GM12891 (cell line): ENCODE measurements around the gene TTLL7. TPM values are rescaled to one million over a fixed set of nuclear protein-coding genes. Genes with fewer than 3 reads are reported as not detected.

Experiments
- DNase-seq: peaks from one replicate; pipeline ENCODE4 v3.0.0; 2011; ENCODE audit warnings: low spot score; ENCODE audit not compliant: insufficient read length
- FAIRE-seq: peaks from 2 replicates; lab custom pipeline; 2011; peaks lifted over from hg19 to GRCh38; lab: Jason Lieb, UNC
- PAX5 ChIP-seq: IDR thresholded peaks from 2 replicates; pipeline ENCODE4 v1.6.1; 2011; ENCODE audit warnings: low read length, moderate library complexity, mild to moderate bottlenecking; ENCODE audit not compliant: insufficient read depth, severe bottlenecking
- POLR2A ChIP-seq: IDR thresholded peaks from 2 replicates; pipeline ENCODE4 v1.6.1; 2011; ENCODE audit warnings: low read depth, low read length, control low read depth
- POLR2AphosphoS5 ChIP-seq: IDR thresholded peaks from 2 replicates; pipeline ENCODE4 v1.6.1; 2011; ENCODE audit warnings: low read depth, low read length, control low read depth
- POU2F2 ChIP-seq: IDR thresholded peaks from 2 replicates; pipeline ENCODE4 v1.6.1; 2011; ENCODE audit warnings: low read depth, mild to moderate bottlenecking, control low read depth, low read length, moderate library complexity
- SPI1 ChIP-seq: IDR thresholded peaks from 2 replicates; pipeline ENCODE4 v1.6.1; 2011; ENCODE audit warnings: low read depth, low read length, control low read depth
- TAF1 ChIP-seq: IDR thresholded peaks from 2 replicates; pipeline ENCODE4 v1.6.1; 2011; ENCODE audit warnings: low read depth, low read length, control low read depth
- polyA plus RNA-seq: library from polyadenylated mRNA; unstranded; fragments of >200 nt; gene quantifications from one replicate; pipeline ENCODE4 v1.2.1, GENCODE V29; 2012; ENCODE audit warnings: low read depth, missing spikeins, inconsistent platforms; ENCODE audit not compliant: missing spikeins

Gene TTLL7, protein sequence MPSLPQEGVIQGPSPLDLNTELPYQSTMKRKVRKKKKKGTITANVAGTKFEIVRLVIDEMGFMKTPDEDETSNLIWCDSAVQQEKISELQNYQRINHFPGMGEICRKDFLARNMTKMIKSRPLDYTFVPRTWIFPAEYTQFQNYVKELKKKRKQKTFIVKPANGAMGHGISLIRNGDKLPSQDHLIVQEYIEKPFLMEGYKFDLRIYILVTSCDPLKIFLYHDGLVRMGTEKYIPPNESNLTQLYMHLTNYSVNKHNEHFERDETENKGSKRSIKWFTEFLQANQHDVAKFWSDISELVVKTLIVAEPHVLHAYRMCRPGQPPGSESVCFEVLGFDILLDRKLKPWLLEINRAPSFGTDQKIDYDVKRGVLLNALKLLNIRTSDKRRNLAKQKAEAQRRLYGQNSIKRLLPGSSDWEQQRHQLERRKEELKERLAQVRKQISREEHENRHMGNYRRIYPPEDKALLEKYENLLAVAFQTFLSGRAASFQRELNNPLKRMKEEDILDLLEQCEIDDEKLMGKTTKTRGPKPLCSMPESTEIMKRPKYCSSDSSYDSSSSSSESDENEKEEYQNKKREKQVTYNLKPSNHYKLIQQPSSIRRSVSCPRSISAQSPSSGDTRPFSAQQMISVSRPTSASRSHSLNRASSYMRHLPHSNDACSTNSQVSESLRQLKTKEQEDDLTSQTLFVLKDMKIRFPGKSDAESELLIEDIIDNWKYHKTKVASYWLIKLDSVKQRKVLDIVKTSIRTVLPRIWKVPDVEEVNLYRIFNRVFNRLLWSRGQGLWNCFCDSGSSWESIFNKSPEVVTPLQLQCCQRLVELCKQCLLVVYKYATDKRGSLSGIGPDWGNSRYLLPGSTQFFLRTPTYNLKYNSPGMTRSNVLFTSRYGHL
- 0.58 TPM for polyA plus RNA-seq

DNA sequence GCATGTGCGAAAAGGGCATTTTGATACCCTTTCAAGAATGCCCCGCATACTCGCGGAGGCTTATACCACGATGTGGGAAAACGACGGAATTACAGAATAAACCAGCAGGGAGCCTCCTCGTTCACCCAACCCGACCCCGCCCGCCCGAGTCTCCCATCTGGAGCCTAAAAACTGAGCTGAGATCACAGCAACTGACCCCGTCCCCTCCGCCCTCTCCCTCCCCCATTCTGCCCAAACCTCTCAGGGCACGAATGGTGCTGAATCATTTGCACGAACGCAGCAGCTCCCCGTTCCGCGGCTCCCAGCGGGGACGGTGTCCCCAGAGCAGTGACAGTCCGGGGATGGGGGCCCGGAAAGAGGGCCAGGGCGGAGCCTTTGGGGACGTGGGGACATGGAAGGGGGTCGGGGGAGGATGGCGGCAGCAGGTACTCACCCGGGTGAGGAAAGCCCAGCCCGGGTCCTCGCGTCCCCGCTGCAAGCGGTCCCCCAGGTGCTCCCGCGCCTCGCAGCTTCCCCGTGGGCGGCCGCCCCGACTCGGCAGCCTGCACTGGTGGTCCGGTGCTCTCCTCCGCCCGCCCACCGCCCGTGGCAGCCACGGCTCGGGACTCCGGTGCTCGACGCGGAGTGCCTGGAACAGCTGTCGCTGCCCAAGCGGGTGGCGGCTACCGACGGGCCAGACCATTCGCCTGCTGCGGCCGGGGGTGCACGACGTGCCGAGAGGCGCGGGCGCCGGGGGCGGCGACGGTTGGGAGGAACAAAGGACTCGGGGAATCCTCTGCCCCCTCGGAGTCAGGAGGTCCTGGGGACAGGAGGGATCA is at the start of gene TTLL7:
TTLL7 (minus strand) TSS at position 635 of the 818 bp plus-strand sequence. CDS start 46,921 bp downstream, outside the sequence.
- DNase-seq, result peak; percentile 63
- peak; percentile 86 for FAIRE-seq
- no peak for TF ChIP-seq SPI1
- no peak for TF ChIP-seq TAF1
- no peak for TF ChIP-seq PAX5
- no peak for TF ChIP-seq POLR2A
- TF ChIP-seq POU2F2, result no peak
- no peak for TF ChIP-seq POLR2AphosphoS5

DNA sequence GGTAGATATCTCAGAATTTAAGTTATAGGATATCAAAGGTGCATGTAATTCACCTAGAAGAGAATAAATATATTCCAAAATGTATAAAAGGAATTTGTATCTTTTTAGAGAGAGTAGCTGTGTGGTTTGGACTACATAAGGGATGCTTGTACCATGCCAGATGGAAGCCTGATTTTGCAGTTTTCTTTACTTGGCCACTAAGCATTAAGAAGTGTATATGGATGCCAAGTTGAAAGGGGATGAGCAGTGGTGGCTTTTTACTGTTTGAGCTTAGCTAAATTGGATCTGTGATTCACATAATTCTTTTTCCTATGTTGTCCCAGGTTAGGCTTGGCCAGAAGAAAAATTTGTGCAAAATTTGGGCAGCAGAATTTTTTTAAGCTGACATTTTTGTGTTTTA is 43.5 kb upstream of the TTLL7 start:
- no peak for FAIRE-seq
- DNase-seq, result no peak
- TF ChIP-seq POU2F2 (no peak), POLR2AphosphoS5 (no peak), PAX5 (no peak), TAF1 (no peak), POLR2A (no peak), SPI1 (no peak)

DNA sequence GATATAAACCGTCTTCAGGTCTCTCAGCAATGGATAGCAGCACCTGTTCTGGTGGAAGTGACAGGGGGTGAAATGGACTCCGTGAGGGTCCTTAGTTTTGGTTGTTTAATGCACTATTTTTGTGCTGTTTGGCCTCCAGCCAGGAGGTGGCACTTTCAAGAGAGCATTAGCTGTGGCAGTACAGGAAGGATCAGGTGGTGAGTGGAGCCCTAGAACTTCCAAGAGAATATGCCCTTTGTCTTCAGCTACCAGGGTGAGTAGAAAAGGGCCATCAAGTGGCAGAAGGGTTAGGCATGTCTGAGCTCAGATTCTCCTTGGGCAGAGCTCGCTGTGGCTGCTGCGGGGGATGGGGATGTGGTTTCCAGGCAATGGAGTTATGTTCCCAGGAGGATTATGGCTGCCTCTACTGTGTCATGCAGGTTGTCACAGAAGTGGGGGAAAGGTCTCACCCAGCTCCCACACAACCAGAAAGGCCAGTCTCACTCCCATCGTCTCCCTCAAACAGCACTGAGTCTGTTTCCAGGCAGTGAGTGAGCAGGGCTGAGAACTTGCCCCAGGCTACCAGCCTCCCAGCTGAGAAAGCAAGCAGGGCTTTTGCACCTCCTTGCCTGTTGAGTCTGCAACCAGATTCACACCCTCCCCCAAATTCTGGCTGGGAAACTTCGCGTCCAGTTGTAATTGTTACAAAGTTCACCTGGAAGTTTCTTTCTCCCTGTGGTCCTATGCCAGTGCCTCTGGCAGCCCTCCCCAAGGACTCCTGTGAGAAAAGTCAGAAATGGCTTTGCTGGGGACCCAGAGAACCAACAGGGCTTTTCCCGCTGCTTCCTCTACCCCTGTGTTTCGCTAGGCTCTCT is 39.1 kb upstream of the TTLL7 start:
- no peak for FAIRE-seq
- no peak for DNase-seq
- no peak for TF ChIP-seq TAF1
- no peak for TF ChIP-seq PAX5
- no peak for TF ChIP-seq SPI1
- no peak for TF ChIP-seq POLR2AphosphoS5
- TF ChIP-seq POU2F2, result no peak
- no peak for TF ChIP-seq POLR2A

DNA sequence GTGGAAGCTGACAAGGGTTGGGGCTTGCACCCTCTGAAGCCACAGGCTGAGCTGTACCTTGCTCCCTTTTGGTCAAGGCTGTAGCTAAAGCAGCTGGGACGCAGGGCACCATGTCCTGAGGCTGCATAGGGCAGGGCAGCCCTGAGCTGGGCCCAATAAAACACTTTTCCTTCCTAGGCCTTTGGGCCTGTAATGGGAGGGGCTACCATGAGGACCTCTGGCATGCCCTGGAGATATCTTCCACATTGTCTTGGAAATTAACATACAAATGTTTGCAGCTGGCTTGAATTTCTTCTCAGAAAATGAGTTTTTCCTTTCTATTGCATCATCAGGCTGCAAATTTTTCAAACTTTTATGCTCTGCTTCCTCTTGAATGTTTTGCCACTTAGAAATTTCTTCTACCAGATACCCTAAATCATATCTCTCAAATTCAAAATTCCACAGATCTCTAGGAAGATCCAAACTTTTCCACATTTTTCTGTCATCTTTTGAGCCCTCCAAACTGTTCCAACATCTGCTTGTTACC is 32.9 kb upstream of the TTLL7 start:
- TF ChIP-seq PAX5 (no peak), POLR2A (no peak), POU2F2 (no peak)
- FAIRE-seq, result no peak
- DNase-seq, result no peak

DNA sequence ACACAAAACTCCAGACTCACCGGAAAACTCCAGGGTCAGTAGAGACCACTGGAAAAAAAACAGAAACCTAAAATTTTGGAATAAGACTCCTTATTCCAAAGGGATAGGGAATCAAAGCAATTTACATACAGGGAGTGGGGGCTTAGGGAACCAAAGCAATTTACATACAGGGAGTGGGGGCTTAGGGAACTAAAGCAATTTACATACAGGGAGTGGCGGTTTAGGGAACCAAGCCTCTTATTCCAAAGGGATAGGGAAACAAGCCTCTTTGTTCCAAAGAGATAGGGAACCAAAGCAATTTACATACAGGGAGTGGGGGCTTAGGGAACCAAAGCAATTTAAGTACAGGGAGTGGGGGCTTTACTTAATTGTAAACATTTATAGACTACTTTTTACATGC is 28.4 kb upstream of the TTLL7 start:
- DNase-seq (no peak), FAIRE-seq (no peak)
- no peak for TF ChIP-seq POU2F2
- no peak for TF ChIP-seq POLR2AphosphoS5
- no peak for TF ChIP-seq POLR2A

DNA sequence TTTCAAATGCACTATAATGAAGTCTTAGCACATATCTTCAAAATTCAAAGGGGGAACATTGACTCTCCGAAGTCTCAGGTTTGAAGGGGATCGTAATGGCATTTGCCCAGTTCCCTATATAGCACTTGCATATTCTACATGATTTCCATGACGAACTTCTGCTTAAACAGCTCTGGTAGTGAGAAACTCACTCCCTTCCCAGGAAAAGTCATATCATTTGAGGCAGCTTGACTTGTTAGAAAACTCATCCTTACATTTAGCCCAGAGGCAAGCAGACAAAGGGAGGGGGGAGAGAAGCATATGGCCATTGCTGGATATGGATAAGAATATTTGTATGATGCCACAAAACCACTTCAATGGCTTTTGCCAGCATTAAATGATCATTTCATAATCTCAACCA is 27.0 kb upstream of the TTLL7 start:
- TF ChIP-seq PAX5 (no peak), POU2F2 (no peak), SPI1 (no peak), POLR2A (no peak), TAF1 (no peak), POLR2AphosphoS5 (no peak)
- no peak for DNase-seq
- no peak for FAIRE-seq

DNA sequence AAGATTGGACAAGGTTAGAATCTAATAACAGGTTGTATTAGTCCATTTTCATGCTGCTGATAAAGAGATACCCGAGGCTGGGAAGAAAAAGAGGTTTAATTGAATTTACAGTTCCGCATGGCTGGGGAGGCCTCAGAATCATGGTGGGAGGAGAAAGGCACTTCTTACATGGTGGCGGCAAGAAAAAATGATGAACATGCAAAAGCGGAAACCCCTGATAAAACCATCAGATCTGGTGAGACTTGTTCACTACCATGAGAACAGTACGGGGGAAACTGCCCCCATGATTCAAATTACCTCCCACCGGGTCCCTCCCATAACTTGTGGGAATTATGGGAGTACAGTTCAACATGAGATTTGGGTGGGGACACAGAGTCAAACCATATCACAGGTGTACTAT is 22.9 kb upstream of the TTLL7 start:
- no peak for FAIRE-seq
- TF ChIP-seq TAF1 (no peak), POU2F2 (no peak), SPI1 (no peak), PAX5 (no peak), POLR2AphosphoS5 (no peak), POLR2A (no peak)

DNA sequence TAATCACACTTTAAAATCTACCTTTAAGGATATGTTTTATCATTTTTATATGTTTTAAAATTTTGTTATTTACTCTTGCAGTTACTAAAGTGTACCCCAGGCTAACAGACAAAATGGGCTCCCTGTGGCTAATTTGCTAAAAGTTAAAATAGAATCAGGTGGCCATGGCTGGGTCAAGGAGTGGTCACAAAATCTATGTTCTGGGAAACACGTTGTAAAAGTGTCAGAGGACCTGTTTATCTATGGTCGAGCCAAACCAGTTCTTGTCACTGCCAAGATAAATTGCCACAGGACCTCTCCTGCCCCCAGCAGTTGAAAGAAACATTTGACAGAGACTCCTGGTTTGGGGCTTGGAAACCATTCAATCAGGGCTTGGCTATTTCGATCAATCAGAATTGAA is 21.2 kb upstream of the TTLL7 start:
- DNase-seq (no peak), FAIRE-seq (no peak)
- TF ChIP-seq POLR2AphosphoS5 (no peak), POU2F2 (no peak), PAX5 (no peak), SPI1 (no peak), TAF1 (no peak), POLR2A (no peak)

More for the DNA sequence above, 22.9 kb upstream of the TTLL7 start:
- DNase-seq, result no peak

DNA sequence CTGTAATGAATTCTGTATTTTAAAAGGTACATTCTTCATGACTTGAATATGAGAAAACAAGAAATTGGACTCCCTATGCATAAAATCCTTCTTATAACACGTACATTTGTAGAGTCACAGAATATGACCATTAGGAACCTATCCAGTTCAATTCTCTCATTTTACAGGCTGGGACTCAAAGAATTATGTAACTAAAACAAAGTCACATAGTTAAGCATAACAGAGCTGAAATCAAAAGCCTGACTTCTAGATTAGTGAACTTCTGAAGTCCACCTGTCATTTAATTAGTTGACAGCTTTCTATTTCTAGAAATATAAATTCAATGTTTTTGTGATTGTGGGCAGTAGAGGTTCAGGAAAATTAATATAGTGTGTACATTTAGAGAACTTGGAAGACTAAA is 20.3 kb upstream of the TTLL7 start:
- FAIRE-seq (no peak), DNase-seq (no peak)

More for the DNA sequence above, 20.3 kb upstream of the TTLL7 start:
- TF ChIP-seq POLR2A, result no peak
- TF ChIP-seq TAF1, result no peak
- no peak for TF ChIP-seq POLR2AphosphoS5
- no peak for TF ChIP-seq POU2F2
- no peak for TF ChIP-seq SPI1
- TF ChIP-seq PAX5, result no peak
